HUES6 (cell line): Measurements from ENCODE around the gene CCL25.

Experiments used
- H3K27ac ChIP-seq: 2 replicates; pipeline ENCODE4 v1.7.0; 2013; ENCODE audit warnings: low read depth, mild to moderate bottlenecking, low read length, inconsistent platforms
- H3K27me3 ChIP-seq: 2 replicates; pipeline ENCODE4 v1.6.1; 2013; ENCODE audit warnings: low read length; ENCODE audit not compliant: control insufficient read depth, insufficient read depth
- H3K36me3 ChIP-seq: 2 replicates; pipeline ENCODE4 v1.6.1; 2013; ENCODE audit warnings: low read length; ENCODE audit not compliant: control insufficient read depth, insufficient read depth
- H3K4me1 ChIP-seq: 2 replicates; pipeline ENCODE4 v1.6.1; 2013; ENCODE audit warnings: low read length; ENCODE audit not compliant: control insufficient read depth, insufficient read depth
- H3K4me3 ChIP-seq: 2 replicates; pipeline ENCODE4 v1.5.1; 2013; ENCODE audit warnings: low read depth, low read length
- H3K9ac ChIP-seq: one replicate; pipeline ENCODE4 v1.6.1; 2013; ENCODE audit warnings: mild to moderate bottlenecking, low read length
- H3K9me3 ChIP-seq: 2 replicates; pipeline ENCODE4 v1.6.1; 2013; ENCODE audit warnings: low read depth, low read length; ENCODE audit not compliant: control insufficient read depth, insufficient read depth

CCL25 gene

DNA sequence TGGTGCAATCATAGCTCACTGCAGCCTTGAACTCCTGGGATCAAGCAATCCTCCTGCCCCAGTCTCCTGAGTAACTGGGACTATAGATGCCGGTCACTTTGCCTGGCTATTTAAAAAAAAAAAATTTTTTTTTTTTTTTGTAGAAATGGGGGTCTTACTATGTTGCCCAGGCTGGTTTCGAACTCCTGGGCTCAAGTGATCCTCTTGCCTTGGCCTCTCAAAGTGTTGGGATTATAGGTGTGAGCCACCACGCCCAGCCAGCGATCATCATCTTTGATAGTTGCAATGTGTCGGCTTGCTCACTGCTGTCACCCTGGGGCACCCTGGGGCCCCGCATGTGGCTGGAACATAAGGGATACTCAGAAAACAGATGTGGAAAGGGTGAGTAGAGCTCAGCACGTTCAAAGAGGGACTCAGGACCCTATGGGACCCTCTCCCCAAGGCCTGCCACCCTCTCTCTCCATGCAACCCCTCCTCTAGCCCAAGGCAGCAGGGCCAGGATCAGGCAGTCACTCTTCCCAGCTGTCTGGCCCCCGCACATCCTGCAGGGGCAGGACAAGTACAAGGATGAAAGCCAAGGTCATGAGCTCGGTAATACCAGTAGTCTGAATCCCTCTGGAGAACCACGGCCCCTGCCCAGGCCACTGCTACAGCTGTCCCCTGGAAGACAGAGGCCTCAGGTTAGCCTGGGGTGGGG lies 6.5 kb upstream of the CCL25 start:
- no peak overlapping the region for H3K27ac ChIP-seq

DNA sequence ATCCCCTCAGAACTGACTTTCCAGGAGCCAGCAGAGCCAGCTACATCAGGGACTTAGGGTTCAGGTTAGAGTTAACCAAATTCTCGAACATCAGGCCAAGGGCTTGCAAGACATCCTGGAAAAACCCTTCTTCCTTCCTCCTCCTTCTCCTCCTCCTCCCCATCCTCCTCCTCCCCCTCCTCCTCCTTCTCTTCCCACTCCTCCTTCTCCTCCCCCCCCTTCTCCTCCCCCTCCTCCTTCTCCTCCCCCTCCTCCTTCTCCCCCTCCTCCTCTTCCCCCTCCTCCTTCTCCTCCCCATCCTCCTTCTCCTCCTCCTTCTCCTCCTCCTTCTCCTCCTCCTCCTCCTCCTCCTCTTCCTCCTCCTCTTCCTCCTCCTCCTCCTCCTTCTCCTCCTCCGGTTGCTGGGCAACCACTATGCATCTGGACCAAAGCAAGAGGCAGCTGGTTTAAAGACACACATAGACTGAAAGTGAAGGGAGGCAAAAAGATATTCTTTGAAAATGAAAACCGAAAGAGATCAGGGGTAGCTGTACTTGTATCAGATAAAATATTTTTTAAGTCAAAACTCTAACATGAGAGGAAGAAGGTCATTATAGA lies 5.9 kb upstream of the CCL25 start:
- H3K4me1 ChIP-seq = no peaks in the 10 kb centered on the region; the same call in 1 of the 2 replicates
- no peak overlapping the region for H3K9ac ChIP-seq
- H3K27ac ChIP-seq = no peak overlapping the region
- H3K4me3 ChIP-seq = no peak overlapping the region
- no peaks in the 10 kb centered on the region for H3K36me3 ChIP-seq
- no peaks in the 10 kb centered on the region for H3K9me3 ChIP-seq
- H3K27me3 ChIP-seq = peaks cover 21% of the 10 kb centered on the region

More for the DNA sequence above, 6.5 kb upstream of the CCL25 start:
- H3K4me3 ChIP-seq = no peak overlapping the region
- H3K4me1 ChIP-seq = no peaks in the 10 kb centered on the region; the same call in 1 of the 2 replicates
- H3K27me3 ChIP-seq = peaks cover 21% of the 10 kb centered on the region
- no peaks in the 10 kb centered on the region for H3K36me3 ChIP-seq
- H3K9me3 ChIP-seq = no peaks in the 10 kb centered on the region
- H3K9ac ChIP-seq = no peak overlapping the region

DNA sequence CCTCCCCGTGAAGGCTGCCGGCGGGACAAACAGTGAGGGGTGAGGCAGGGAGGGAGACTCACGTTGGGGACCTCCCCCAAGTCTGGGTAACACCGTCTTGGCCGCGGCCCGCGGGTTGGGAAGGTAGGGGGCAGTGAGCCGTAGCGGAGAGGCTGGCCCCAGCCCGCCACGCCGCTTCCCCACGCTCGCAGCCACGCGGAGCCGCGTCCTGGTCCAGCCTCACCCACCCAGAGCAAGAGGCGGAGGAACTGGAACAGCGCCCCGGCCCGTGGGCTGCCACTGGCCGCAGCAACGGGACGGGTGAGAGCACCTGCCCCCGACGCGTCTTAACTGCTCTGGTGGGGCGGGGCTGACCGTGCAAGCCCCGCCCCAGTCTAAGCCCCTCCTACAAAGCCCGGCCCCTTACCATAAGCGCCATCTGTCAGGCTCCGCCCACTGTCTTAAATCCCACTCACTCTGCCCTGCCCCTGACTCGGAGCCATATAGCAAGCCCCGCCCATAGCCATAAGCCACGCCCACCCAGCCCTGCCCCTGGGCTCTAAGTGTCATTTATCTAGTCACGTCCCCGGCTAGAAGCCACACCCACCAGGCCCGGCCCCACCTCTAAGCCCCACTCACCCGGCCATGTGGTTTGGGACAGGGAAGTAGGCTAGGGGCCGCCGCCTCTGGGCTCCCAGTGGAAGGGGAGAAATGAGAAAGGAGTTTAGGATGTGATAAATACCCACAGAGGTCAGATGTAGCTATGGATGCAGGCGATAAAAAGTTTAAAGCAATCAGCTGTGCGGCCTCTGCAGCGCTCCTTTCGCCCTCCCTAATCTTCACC lies 2.1 kb upstream of the CCL25 start:
- H3K36me3 ChIP-seq = no peaks in the 10 kb centered on the region
- H3K4me3 ChIP-seq = peak overlapping the region; percentile 71
- peaks cover 13% of the 10 kb centered on the region for H3K4me1 ChIP-seq

DNA sequence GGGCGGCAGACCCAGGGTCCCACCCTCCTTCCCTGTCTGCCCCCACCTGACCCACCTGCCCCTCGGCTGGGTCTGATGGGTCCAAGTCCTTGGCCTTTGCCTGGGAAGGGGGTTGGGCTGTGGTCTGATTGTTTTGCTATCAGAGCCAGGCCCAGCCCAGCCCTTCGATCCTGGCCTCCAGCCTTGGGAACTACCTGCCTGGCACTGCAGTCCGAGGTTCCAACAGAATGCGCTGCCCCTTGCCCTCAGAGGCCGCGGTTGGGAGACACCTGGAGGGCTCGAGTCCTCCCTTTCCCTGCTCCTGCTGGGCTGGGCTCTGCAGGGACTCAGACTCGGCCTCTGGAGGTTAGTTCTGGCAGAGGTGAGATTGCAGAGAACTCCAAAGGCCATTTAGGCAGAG lies 1.6 kb downstream of the CCL25 start:
- no peaks in the 10 kb centered on the region for H3K36me3 ChIP-seq
- no peak overlapping the region for H3K4me3 ChIP-seq
- H3K27me3 ChIP-seq = peaks cover 12% of the 10 kb centered on the region
- H3K27ac ChIP-seq = no peak overlapping the region
- no peaks in the 10 kb centered on the region for H3K9me3 ChIP-seq
- no peak overlapping the region for H3K9ac ChIP-seq
- peaks cover 13% of the 10 kb centered on the region for H3K4me1 ChIP-seq

More for the DNA sequence above, 2.1 kb upstream of the CCL25 start:
- H3K9ac ChIP-seq = peak overlapping the region; percentile 17
- peaks cover 21% of the 10 kb centered on the region for H3K27me3 ChIP-seq
- no peak overlapping the region for H3K27ac ChIP-seq
- no peaks in the 10 kb centered on the region for H3K9me3 ChIP-seq

DNA sequence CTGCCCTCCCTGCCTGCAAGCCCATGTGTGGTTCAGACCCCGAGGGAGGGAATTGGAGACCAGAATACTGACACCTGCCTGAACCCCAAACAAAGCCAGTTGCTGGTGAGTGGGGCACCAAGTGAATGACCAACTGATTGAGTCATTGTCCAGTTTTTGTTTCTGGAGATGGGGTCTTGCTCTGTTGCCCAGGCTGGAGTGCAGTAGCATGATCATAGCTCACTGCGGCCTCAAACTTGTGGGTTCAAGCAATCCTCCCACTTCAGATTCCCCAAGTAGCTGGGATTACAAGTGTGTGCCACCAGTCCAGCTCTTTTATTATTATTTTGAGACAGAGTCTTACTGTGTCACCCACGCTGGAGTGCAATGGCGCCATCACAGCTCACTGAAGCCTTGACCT lies 4.0 kb downstream of the CCL25 start:
- H3K4me1 ChIP-seq = peaks cover 13% of the 10 kb centered on the region
- no peak overlapping the region for H3K4me3 ChIP-seq
- no peaks in the 10 kb centered on the region for H3K9me3 ChIP-seq
- no peak overlapping the region for H3K27ac ChIP-seq
- H3K9ac ChIP-seq = no peak overlapping the region
- no peaks in the 10 kb centered on the region for H3K36me3 ChIP-seq
- no peaks in the 10 kb centered on the region for H3K27me3 ChIP-seq

DNA sequence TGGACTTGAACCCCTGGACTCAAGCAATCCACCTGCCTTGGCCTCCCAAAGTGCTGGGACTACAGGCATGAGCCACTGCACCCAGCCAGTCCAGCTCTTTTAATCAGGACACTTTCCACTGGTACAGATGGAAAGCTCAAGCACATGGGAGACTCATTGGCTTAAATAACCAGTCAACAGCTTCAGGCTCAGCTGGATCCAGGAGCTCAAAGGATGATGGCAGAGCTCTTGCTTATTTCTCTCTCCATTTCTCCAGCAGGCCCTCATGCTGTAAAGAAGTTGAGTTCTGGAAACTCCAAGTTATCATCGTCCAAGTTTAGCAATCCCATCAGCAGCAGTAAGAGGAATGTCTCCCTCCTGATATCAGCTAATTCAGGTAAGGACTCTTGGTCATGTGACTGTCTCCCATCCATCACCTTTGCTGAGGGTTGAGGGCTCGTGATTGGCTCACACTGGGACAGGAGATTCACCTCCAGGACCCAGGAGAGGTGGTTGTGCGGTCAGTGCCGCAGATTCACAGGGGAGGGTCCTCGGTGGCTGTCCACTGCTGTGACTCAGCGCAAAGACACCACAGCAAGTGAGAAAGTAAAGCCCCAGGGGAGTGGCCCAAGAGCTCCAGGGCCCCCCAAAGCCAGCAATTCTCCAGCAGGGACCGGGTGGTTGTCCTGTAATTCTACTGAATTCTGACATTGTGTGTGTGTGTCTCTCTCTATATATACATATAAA lies 5.1 kb downstream of the CCL25 start:
- Histone ChIP-seq H3K9ac (no peak overlapping the region), H3K4me1 (peaks cover 7% of the 10 kb centered on the region; the same call in 1 of the 2 replicates)

DNA sequence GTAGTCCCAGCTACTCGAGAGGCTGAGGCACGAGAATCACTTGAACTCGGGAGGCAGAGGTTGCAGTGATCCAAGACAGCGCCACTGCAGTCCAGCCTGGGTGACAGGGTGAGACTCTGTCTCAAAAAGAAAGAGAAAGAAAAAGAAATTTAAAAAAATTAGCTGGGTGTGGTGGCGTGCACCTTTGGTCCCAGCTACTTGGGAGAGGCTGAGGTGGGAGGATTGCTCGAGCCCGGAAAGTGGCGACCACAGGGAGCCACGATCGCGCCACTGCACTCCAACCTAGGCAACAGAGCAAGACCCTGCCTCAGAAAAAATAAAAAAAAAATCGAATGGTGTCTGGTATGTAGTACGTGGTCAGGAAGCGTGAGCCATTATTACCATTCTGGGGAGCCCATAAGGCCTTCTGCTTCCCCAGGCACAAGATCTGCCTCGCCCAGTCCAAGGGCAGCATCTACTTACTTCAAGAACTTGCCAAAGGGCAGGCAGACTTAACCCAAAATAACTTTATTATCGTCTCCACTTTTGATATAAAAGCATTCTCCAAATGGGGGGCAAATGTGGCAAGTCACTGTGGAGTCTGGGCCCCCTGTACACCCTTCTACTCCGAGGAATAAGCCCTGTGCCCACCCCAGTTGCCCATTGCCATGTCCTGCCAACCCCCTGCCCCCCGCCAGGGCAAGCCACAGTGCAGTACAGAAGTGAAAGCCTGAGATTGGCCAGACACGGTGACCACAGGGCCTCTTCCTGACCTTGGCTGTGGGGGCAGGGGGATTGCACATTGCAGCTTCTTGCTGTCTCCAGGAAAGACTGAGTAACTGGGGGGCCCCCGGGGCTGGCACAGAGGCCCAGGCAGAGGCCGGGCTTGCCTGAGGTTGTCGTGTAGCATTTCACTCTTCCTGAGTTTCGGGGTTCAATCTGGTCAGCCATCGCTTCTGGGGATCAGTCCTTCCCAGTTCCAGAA lies 12.6 kb downstream of the CCL25 start:
- no peaks in the 10 kb centered on the region for H3K4me1 ChIP-seq
- H3K4me3 ChIP-seq = no peak overlapping the region
- no peaks in the 10 kb centered on the region for H3K27me3 ChIP-seq
- H3K9me3 ChIP-seq = peaks cover 11% of the 10 kb centered on the region
- no peak overlapping the region for H3K27ac ChIP-seq
- H3K9ac ChIP-seq = no peak overlapping the region
- H3K36me3 ChIP-seq = peaks cover 4% of the 10 kb centered on the region

More for the DNA sequence above, 5.1 kb downstream of the CCL25 start:
- H3K9me3 ChIP-seq = no peaks in the 10 kb centered on the region
- no peak overlapping the region for H3K4me3 ChIP-seq
- no peaks in the 10 kb centered on the region for H3K36me3 ChIP-seq
- H3K27me3 ChIP-seq = no peaks in the 10 kb centered on the region
- no peak overlapping the region for H3K27ac ChIP-seq

DNA sequence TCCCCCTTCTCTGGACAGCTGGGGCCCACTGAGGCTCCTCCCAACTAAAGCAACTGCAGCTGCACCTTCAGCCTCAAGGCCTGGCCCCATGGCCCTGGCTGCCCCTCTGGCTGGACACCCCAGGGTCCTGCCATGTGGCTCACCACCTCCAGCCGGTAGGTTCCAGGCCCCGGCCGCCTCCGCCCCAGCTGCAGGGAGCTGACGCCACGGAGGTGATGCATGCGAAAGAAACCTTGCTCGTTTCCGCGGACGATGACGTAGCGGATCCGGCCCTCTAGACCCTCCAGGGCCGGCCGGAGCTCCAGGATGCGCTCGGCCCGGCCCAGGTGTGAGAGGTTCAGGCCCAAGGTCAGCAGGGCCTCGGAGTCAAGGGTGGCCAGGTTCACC lies 13.3 kb downstream of the CCL25 start:
- H3K4me3 ChIP-seq = no peak overlapping the region
- no peaks in the 10 kb centered on the region for H3K4me1 ChIP-seq
- no peak overlapping the region for H3K9ac ChIP-seq
- peaks cover 8% of the 10 kb centered on the region for H3K36me3 ChIP-seq
- no peaks in the 10 kb centered on the region for H3K27me3 ChIP-seq
- no peak overlapping the region for H3K27ac ChIP-seq
- H3K9me3 ChIP-seq = peaks cover 16% of the 10 kb centered on the region

DNA sequence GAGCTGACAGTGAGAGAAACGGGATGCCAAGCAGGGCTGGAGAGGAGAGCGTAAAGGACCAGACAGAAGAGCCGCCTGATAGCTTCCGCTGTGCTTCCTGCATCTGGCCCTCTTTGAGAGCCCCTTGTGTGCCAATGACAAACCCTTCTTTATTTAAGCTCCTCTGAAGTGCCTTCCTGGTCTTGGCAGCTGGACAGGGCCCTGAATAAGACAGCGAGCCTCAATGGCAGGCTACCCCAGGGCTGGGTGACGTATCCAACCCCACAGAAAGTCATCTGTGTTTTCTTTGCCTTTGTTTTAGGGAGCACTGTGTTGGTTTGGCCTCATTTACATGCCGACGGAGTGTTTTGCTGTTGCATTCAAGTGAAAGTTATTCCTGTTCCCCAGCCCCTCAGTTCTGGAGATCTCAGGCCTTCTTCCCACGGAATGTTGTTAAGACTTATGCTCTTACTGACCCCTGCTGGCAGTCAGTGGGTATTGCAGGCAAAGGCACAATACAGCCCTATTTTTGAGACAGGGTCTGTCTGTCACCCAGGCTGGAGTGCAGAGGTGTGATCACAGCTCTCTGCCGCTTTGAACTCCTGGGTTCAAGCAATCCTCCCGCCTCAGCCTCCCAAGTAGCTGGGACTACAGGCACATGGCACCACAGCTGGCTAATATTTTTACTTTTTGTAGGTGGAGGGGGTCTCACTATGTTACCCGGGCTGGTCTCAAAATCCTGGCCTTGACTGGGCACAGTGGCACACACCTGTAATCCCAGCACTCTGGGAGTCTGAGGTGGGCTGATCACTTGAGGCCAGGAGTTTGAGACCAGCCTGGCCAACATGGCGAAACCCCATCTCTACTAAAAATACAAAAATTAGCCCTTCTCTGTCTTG lies 16.8 kb downstream of the CCL25 start:
- Histone ChIP-seq H3K4me1 (no peaks in the 10 kb centered on the region), H3K36me3 (peaks cover 34% of the 10 kb centered on the region), H3K4me3 (no peak overlapping the region), H3K9ac (no peak overlapping the region), H3K27ac (no peak overlapping the region), H3K27me3 (no peaks in the 10 kb centered on the region), H3K9me3 (peaks cover 20% of the 10 kb centered on the region)
